Measurements from ENCODE around the gene CD22.

The CD22 gene

DNA sequence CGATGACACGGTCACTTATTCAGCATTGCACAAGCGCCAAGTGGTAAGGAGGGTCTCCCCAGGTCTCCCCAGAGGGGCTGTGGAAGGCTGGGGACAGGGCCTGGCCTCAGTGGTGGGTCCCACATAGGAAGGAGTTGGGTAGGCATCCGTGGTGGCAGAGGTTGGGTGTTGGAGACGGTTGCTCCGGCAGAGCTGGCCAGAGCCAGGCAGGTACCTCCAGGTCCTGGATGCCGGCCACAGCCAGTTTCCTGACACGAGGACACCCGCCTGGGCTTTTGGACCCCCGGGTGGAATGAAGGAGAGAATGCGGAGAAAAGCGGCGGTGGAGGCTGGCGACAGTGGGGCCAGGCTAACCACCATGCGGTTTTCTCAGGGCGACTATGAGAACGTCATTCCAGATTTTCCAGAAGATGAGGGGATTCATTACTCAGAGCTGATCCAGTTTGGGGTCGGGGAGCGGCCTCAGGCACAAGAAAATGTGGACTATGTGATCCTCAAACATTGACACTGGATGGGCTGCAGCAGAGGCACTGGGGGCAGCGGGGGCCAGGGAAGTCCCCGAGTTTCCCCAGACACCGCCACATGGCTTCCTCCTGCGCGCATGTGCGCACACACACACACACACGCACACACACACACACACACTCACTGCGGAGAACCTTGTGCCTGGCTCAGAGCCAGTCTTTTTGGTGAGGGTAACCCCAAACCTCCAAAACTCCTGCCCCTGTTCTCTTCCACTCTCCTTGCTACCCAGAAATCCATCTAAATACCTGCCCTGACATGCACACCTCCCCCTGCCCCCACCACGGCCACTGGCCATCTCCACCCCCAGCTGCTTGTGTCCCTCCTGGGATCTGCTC, 17.4 kb downstream of the CD22 start:
- Histone ChIP-seq H4K20me1 (peaks cover 28% of the 10 kb centered on the region; the same call in 1 of the 2 replicates), H3K27me3 (no peaks in the 10 kb centered on the region), H3K36me3 (peaks cover 59% of the 10 kb centered on the region), H3K4me2 (peak overlapping the region; percentile 93), H3K4me1 (peaks cover 100% of the 10 kb centered on the region), H3K9me3 (no peaks in the 10 kb centered on the region), H3K4me3 (peak overlapping the region; percentile 20; the same call in 1 of the 2 replicates), H3K27ac (peak overlapping the region; percentile 88), H3K9ac (peak overlapping the region; percentile 64)
- TF ChIP-seq Cebpa-rat (IDR thresholded peaks at IDR 0.05) = no peak

DNA sequence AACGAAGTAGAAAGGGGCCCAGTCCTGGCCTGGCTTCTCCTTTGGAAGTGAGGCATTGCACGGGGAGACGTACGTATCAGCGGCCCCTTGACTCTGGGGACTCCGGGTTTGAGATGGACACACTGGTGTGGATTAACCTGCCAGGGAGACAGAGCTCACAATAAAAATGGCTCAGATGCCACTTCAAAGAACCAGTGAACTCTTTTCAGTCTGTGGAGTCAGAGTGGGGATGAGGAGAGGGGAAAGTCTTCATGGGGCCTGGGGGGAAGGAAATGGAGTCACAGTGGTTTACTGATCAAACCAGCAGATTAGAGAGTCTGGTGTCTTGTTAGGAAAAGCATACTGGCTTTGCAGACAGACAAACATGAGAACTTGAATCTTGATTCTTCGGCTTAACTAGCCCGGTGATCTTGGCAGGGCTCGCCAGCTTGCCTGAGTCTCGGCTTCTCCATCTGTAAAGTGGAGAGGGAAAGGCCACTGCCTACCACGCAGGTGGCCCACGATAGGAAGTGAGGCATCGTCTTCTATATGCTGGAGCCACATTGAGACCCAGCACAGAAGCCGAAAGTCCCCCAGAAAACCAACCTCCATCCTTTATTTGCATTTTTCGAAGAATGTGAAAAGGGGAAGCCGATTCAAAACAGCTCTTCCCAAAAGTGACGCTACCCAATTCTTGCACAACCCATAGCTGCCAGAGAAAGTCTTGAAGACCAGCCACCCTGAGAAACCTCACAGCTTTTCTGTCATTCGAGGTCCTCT, 18.4 kb downstream of the CD22 start, which contains the start of gene FFAR1:
Gene FFAR1, plus strand, starts transcription at position 732 of the 759 bp plus-strand sequence. CDS start 3,650 bp downstream, outside the sequence.
- Histone ChIP-seq H3K4me2 (peak within 1 kb of the TSS; percentile 93), H3K9ac (peak within 1 kb of the TSS; percentile 64), H3K4me1 (peaks cover 100% of the 10 kb centered on the region), H3K27ac (peak within 1 kb of the TSS; percentile 88), H3K27me3 (no peaks in the 10 kb centered on the region), H3K9me3 (no peaks in the 10 kb centered on the region), H4K20me1 (peaks cover 19% of the 10 kb centered on the region; the same call in 1 of the 2 replicates), H3K4me3 (peak within 1 kb of the TSS; percentile 20; the same call in 1 of the 2 replicates), H3K36me3 (peaks cover 49% of the 10 kb centered on the region)
- TF ChIP-seq Cebpa-rat (IDR thresholded peaks at IDR 0.05) = peak; percentile 89

DNA sequence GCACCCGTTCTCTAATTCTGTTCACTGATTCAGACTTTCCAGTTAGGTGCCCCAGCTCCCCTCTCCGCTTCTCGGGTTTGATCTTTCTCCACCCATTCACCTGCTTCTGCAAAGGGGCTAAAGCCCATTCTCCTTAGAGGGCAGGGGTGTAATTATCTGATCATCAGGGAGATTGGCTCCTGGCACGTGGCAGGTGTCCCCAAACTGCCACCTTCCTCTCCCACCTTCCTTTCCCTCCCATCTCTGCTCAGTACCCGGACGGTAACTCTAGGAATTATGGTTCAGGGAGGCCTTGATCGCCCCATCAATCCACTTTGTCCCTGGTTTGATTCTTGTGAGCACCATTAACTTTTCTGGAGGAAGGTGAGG, 18.9 kb downstream of the CD22 start:
- Histone ChIP-seq H3K4me3 (no peak overlapping the region), H3K36me3 (peaks cover 44% of the 10 kb centered on the region), H3K27me3 (no peaks in the 10 kb centered on the region), H4K20me1 (peaks cover 16% of the 10 kb centered on the region; the same call in 1 of the 2 replicates), H3K27ac (peak overlapping the region; percentile 88), H3K4me1 (peaks cover 100% of the 10 kb centered on the region), H3K4me2 (peak overlapping the region; percentile 93), H3K9ac (peak overlapping the region; percentile 64; the same call in 1 of the 2 replicates), H3K9me3 (no peaks in the 10 kb centered on the region)
- no peak for TF ChIP-seq Cebpa-rat (IDR thresholded peaks at IDR 0.05)

DNA sequence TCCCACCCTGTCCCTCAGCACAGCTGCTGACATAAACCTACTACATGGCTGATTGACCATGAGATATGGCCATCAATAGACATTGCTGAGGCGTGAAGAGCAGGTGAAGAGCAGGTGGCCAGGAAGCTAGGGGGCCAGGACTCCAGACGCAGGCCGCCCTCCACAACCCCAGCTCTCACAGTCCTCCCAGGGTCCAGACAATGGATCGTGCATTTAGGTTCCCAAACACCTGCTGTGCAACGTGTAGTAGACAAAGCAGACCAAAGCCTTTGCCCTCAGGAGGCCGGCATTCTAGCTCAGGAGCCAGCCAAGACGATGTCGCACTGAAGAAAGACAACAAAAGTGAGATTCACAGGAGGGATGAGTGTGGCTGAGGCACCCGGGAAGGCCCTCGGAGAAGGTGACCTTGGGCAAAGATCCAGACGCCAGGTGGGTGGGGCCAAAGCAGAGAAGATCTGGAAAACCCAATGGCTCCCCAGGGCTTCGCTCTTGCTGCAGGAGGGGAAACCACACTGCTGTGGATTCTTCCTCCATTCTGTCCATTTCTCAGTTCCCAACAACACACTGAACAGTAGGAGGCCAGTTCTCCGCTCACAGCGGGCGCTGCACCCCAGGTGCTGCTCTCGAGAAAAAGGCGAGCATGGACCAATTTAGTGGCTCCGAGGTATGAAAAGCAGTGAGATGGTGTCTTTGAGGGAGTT, 20.1 kb downstream of the CD22 start:
- Histone ChIP-seq H3K9ac (peak overlapping the region; percentile 76), H3K27me3 (no peaks in the 10 kb centered on the region), H3K36me3 (peaks cover 32% of the 10 kb centered on the region), H4K20me1 (peaks cover 15% of the 10 kb centered on the region; the same call in 1 of the 2 replicates), H3K4me3 (no peak overlapping the region; the same call in 1 of the 2 replicates), H3K4me2 (peak overlapping the region; percentile 93), H3K27ac (peak overlapping the region; percentile 88), H3K9me3 (no peaks in the 10 kb centered on the region), H3K4me1 (peaks cover 97% of the 10 kb centered on the region)
- no peak for TF ChIP-seq Cebpa-rat (IDR thresholded peaks at IDR 0.05)

DNA sequence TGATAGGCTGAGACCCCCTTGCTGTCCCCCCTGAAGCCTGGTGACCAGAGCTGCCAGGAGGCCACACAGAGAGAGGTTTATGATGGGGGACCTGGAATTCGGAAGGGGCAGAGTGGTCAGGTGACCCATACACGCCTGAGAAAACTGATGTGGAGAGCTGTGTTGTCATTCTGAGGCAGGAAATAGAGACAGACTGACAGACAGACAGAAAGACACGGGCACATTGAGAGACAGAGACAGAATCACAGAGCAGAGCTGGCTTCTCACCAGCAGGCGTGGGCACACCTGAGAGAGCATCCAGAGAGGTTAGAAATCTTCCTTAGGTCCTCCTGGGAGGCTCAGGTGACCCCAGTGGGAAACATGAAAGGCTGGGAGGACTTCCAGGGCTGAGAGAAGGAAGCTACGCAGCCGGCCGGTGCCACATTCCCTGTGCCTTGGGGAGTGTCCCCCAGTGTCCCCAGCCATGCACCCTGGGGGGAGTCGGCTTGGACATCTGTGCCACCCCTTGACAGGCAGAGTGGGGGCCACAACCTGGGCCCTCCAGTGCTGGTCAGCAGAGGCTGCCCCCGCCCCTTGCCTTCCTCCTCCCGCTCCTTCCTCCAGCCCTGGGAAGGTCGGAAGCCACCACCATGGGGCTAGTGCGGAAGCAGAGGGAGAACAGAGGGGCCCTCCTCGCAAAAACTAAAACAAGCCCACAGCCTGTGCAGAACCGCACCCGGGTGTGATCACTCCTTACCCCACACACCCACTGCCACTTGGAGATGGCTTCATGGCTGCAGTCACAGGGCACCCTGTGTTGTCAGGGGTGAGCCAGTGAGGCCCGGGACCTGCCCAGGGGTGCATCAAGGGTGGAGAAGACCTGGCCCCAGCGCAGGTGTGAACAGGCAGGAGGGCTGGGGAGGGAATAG, 20.9 kb downstream of the CD22 start:
- peaks cover 90% of the 10 kb centered on the region for H3K4me1 ChIP-seq
- peak overlapping the region; percentile 76 for H3K9ac ChIP-seq
- peaks cover 7% of the 10 kb centered on the region; the same call in 1 of the 2 replicates for H4K20me1 ChIP-seq
- H3K27ac ChIP-seq = peak overlapping the region; percentile 88
- H3K4me3 ChIP-seq = no peak overlapping the region; the same call in none of the 2 replicates
- no peaks in the 10 kb centered on the region for H3K9me3 ChIP-seq
- TF ChIP-seq Cebpa-rat (IDR thresholded peaks at IDR 0.05) = no peak
- H3K36me3 ChIP-seq = peaks cover 24% of the 10 kb centered on the region
- H3K27me3 ChIP-seq = no peaks in the 10 kb centered on the region
- peak overlapping the region; percentile 93 for H3K4me2 ChIP-seq

DNA sequence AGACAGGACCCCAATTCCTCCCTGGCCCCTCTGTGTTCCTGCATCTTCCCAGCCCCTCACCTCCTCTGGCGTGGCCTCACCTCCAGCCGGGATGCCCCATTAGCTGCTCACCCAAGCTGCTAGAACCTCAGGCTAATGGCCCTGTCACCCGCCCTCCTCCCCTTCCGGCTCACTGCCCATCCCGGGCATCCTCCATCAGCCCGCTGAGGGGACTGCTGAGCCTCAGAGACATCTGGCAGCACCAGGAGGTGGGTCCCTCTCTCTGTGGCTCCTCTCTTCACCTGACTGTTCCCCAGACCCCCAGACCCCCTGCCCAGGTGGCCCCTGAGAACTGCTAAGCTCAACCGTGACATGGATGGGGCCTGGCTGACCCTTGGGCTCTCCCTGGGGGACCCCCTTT, 21.6 kb downstream of the CD22 start:
- Histone ChIP-seq H3K4me3 (peak overlapping the region; percentile 60), H3K9ac (peak overlapping the region; percentile 76), H3K36me3 (peaks cover 17% of the 10 kb centered on the region), H4K20me1 (peaks cover 6% of the 10 kb centered on the region; the same call in 1 of the 2 replicates), H3K27ac (peak overlapping the region; percentile 88), H3K9me3 (no peaks in the 10 kb centered on the region), H3K4me2 (peak overlapping the region; percentile 93), H3K4me1 (peaks cover 90% of the 10 kb centered on the region), H3K27me3 (no peaks in the 10 kb centered on the region)
- no peak for TF ChIP-seq Cebpa-rat (IDR thresholded peaks at IDR 0.05)

DNA sequence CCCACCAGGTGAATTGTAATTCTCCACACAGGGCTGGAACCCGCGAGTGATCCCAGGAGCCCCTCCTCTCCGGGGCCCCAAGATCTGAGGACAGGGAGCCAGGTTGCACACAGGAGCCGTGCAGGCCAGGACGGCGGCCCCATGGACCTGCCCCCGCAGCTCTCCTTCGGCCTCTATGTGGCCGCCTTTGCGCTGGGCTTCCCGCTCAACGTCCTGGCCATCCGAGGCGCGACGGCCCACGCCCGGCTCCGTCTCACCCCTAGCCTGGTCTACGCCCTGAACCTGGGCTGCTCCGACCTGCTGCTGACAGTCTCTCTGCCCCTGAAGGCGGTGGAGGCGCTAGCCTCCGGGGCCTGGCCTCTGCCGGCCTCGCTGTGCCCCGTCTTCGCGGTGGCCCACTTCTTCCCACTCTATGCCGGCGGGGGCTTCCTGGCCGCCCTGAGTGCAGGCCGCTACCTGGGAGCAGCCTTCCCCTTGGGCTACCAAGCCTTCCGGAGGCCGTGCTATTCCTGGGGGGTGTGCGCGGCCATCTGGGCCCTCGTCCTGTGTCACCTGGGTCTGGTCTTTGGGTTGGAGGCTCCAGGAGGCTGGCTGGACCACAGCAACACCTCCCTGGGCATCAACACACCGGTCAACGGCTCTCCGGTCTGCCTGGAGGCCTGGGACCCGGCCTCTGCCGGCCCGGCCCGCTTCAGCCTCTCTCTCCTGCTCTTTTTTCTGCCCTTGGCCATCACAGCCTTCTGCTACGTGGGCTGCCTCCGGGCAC, 22.6 kb downstream of the CD22 start:
- Histone ChIP-seq H3K27ac (peak overlapping the region; percentile 88), H3K9me3 (no peaks in the 10 kb centered on the region), H3K4me3 (peak overlapping the region; percentile 60), H3K4me1 (peaks cover 89% of the 10 kb centered on the region), H4K20me1 (no peaks in the 10 kb centered on the region), H3K4me2 (peak overlapping the region; percentile 93), H3K36me3 (peaks cover 8% of the 10 kb centered on the region; the same call in 1 of the 2 replicates), H3K9ac (peak overlapping the region; percentile 76), H3K27me3 (no peaks in the 10 kb centered on the region)
- TF ChIP-seq Cebpa-rat (IDR thresholded peaks at IDR 0.05) = no peak

DNA sequence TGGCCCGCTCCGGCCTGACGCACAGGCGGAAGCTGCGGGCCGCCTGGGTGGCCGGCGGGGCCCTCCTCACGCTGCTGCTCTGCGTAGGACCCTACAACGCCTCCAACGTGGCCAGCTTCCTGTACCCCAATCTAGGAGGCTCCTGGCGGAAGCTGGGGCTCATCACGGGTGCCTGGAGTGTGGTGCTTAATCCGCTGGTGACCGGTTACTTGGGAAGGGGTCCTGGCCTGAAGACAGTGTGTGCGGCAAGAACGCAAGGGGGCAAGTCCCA, 23.1 kb downstream of the CD22 start:
- Histone ChIP-seq H3K4me3 (peak overlapping the region; percentile 60), H3K9me3 (no peaks in the 10 kb centered on the region), H3K27ac (peak overlapping the region; percentile 88), H4K20me1 (no peaks in the 10 kb centered on the region), H3K4me2 (peak overlapping the region; percentile 93), H3K36me3 (peaks cover 8% of the 10 kb centered on the region; the same call in 1 of the 2 replicates), H3K9ac (peak overlapping the region; percentile 76), H3K27me3 (no peaks in the 10 kb centered on the region), H3K4me1 (peaks cover 84% of the 10 kb centered on the region)
- TF ChIP-seq Cebpa-rat (IDR thresholded peaks at IDR 0.05) = no peak
